SJSA1 (cell line): Measurements from ENCODE around the gene ZDHHC8. TPM values are rescaled to one million over a fixed set of nuclear protein-coding genes. Genes with fewer than 3 reads are reported as not detected.
"Not testable (repeated sequence)": the region's sequence is repeated elsewhere in the genome, so short reads cannot be mapped to it uniquely, and the experiment has no call there.

Experiments
- DNase-seq, 2 experiments: peaks; one replicate each; pipeline ENCODE4 v3.0.0-alpha.2; 2015 to 2020; ENCODE audit warnings: low spot score in 2 of 2, low read depth in 1 of 2
- H3K27ac ChIP-seq: fragments of 250-450 bp; sonication (Bioruptor Pico); 2 replicates; pipeline ENCODE4 v1.5.1; 2020; ENCODE audit warnings: mild to moderate bottlenecking, moderate library complexity
- H3K27me3 ChIP-seq: fragments of 250-450 bp; sonication (Bioruptor Pico); replicated peaks from 2 replicates; pipeline ENCODE4 v1.5.1; 2020; ENCODE audit warnings: mild to moderate bottlenecking, moderate library complexity
- H3K36me3 ChIP-seq: fragments of 250-450 bp; sonication (Bioruptor Pico); 2 replicates; pipeline ENCODE4 v1.5.1; 2020; ENCODE audit warnings: mild to moderate bottlenecking
- H3K4me1 ChIP-seq: fragments of 250-450 bp; sonication (Bioruptor Pico); replicated peaks from 2 replicates; pipeline ENCODE4 v1.6.1; 2021; ENCODE audit warnings: mild to moderate bottlenecking
- H3K4me3 ChIP-seq: fragments of 250-450 bp; sonication (Bioruptor Pico); 2 replicates; pipeline ENCODE4 v1.5.1; 2020; ENCODE audit warnings: mild to moderate bottlenecking
- H3K9me3 ChIP-seq: fragments of 250-450 bp; sonication (Bioruptor Pico); replicated peaks from 2 replicates; pipeline ENCODE4 v1.5.1; 2020; ENCODE audit warnings: mild to moderate bottlenecking
- total RNA-seq: library from RNA; depleted of rRNA; stranded (reverse); fragments of >200 nt; shearing (Covaris generic); gene quantifications from 2 replicates; pipeline ENCODE4 v1.2.3, GENCODE V29; 2014

Gene ZDHHC8
- total RNA-seq, 1 experiment from 2014 or later: 9.0 TPM

GRCh38 chr22:20156042-20156389 is 24.4 kb downstream of the ZDHHC8 start:
- Histone ChIP-seq H3K4me3 (no peak overlapping the region), H3K9me3 (no peaks in the 10 kb centered on the region), H3K27me3 (no peaks in the 10 kb centered on the region), H3K4me1 (peaks cover 16% of the 10 kb centered on the region), H3K36me3 (no peaks in the 10 kb centered on the region), H3K27ac (no peak overlapping the region)
- DNase-seq: no peak

DNA sequence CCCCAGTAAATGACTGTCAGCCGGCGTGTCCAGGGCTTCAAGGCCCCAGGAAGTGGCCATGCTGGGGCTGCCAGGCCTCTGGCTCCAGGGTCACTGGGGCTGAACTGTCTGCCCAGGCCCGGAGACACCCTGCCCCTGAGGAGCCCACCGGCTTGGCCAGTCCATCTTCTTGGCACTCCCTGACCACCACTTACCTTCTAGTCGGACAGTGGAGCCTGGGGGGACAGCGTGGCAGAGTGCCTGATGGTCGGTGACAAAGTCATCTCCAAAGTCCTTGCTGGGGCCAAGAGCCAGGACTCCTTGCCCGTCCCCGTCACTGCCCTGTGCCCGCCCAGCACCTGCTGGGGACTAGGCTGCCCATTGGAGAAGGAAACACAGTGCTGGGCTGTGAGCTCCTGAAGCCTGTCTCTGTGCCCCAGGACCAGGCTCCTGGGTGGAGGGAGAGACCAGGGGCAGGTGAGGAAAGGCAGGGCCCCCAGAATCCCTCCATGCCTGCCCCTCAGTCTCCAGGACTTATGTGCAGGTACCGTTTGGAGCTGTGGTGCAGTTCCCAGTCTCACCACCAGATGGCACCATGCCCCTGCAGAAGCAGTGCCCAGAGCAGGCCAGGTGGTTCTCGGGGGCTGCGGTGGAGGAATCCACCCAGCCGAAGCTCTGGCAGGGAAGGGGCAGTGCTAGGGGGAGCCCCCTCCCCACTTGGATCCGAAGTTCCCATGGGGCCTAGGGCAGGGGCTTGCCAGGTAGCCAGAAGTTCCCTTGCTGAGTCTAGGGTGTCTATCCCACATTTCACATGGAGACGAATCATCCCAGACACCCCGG is 25.2 kb downstream of the ZDHHC8 start:
- no peak overlapping the region for H3K4me3 ChIP-seq
- peak; percentile 72 to 80 for DNase-seq

GRCh38 chr22:20157430-20158183 is 26.0 kb downstream of the ZDHHC8 start:
- peaks cover 16% of the 10 kb centered on the region for H3K4me1 ChIP-seq
- no peak overlapping the region for H3K4me3 ChIP-seq
- H3K36me3 ChIP-seq: no peaks in the 10 kb centered on the region
- no peaks in the 10 kb centered on the region for H3K9me3 ChIP-seq
- no peaks in the 10 kb centered on the region for H3K27me3 ChIP-seq
- no peak for DNase-seq
- H3K27ac ChIP-seq: no peak overlapping the region

More for the DNA sequence above, 25.2 kb downstream of the ZDHHC8 start:
- Histone ChIP-seq H3K36me3 (no peaks in the 10 kb centered on the region), H3K27ac (no peak overlapping the region), H3K4me1 (peaks cover 16% of the 10 kb centered on the region), H3K27me3 (no peaks in the 10 kb centered on the region), H3K9me3 (no peaks in the 10 kb centered on the region)

DNA sequence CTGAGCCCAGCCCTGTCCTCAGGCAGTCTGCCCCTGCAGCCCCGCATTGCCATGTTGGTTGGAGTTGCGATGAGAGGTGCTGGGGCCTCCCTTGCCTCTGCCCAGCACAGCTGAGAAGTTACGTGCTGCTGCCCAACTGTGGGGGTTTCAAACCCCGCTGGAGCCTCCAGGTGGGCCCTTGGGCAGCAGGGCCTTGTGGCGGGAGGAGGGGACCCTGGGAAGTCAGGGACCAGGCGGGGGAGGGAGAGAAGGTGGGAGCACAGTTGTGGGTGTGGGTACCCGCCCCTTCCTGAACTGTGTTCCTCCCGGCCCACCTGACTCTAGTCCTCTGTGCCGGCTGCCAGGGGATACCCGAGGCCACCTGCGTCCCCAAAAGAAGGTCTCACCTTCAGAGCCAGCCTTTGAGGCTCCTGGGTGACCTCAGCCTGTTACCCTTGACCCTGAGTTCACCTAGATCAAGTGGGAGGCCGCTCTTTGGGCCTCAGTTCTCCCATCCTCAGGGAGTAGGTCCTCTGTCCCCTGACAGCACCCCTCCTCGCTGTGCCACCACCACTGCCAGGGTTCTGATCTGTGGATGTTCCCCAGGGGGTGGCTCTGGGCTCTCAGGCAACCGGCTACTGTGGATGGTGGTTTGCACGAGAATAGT is 26.9 kb downstream of the ZDHHC8 start:
- no peaks in the 10 kb centered on the region for H3K27me3 ChIP-seq
- no peak overlapping the region for H3K27ac ChIP-seq
- peaks cover 16% of the 10 kb centered on the region for H3K4me1 ChIP-seq
- no peak for DNase-seq
- no peak overlapping the region for H3K4me3 ChIP-seq
- H3K9me3 ChIP-seq: no peaks in the 10 kb centered on the region
- no peaks in the 10 kb centered on the region for H3K36me3 ChIP-seq

DNA sequence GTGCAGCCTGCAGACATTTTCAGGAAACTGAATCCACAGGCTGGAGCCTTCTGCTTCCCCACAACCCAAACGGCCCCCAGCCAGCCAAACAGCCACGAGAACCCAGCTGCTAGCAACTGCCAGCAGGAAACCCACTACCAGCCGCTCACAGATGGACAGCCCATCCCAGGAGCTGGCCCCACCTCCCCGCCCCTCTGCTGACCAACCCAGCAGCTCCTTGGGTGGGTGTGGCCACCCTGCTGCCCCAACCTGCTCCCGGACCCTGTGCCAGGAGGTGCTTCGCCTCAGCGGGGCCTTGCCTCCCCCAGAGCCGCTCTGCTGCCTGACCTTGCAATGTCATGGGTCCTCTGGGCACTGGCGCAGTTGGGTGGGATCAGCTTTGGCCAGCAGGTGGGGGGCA is 27.5 kb downstream of the ZDHHC8 start:
- Histone ChIP-seq H3K27ac (no peak overlapping the region), H3K4me1 (peaks cover 11% of the 10 kb centered on the region), H3K9me3 (no peaks in the 10 kb centered on the region), H3K36me3 (no peaks in the 10 kb centered on the region), H3K27me3 (no peaks in the 10 kb centered on the region), H3K4me3 (no peak overlapping the region)
- no peak for DNase-seq

- not testable (repeated sequence) for H3K27me3 ChIP-seq, H3K9me3 ChIP-seq, DNase-seq, H3K36me3 ChIP-seq, H3K4me3 ChIP-seq, H3K27ac ChIP-seq
- H3K4me1 ChIP-seq: peaks cover 11% of the 10 kb centered on the region
Measured at GRCh38 chr22:20159531-20159930, 27.9 kb downstream of the ZDHHC8 start.

DNA sequence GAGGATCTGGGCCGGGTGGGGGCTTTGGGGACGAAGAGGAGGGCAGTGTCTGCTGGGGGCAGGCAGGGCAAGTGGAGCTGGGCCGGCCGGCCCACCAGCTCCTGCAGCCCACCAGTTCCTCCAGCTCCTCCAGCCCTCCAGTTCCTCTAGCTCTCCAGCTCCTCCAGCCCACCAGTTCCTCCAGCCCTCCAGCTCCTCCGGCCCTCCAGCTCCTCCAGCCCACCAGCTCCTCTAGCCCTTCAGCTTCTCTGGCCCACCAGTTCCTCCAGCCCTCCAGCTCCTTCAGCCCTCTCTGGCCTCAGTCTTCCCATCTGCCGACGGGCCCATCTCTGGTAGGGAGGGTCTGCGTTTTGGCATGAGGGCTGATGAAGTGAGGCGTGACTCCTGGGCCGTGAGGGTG is 28.4 kb downstream of the ZDHHC8 start:
- H3K9me3 ChIP-seq: no peaks in the 10 kb centered on the region
- no peak overlapping the region for H3K4me3 ChIP-seq
- H3K27ac ChIP-seq: no peak overlapping the region
- H3K4me1 ChIP-seq: peaks cover 6% of the 10 kb centered on the region
- DNase-seq: no peak
- no peaks in the 10 kb centered on the region for H3K27me3 ChIP-seq
- no peaks in the 10 kb centered on the region for H3K36me3 ChIP-seq

- Histone ChIP-seq H3K9me3 (no peaks in the 10 kb centered on the region), H3K27me3 (no peaks in the 10 kb centered on the region), H3K4me1 (no peaks in the 10 kb centered on the region), H3K4me3 (no peak overlapping the region), H3K36me3 (no peaks in the 10 kb centered on the region), H3K27ac (no peak overlapping the region)
- DNase-seq: no peak
Measured at GRCh38 chr22:20164863-20165262, 33.3 kb downstream of the ZDHHC8 start.

DNA sequence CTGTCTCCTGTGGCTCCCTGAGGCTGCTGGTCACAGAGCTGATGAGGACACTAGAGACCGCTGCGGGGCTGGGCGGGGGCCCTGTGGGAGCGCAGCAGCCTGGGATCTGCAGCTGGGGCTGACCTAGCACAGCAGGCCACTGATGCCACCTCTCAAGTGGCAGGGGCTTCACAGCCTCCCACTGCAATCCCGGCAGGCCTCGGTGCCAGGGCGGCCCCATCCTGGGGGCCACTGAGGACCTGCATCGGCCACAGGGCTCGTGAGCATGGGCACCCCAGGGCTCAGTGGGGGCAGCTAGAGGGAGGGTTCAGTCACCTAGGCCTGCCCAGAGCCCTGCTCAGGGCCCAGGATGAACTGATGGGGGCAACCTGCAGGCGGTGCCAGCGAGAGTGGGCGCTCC is 33.8 kb downstream of the ZDHHC8 start:
- Histone ChIP-seq H3K9me3 (no peaks in the 10 kb centered on the region), H3K27me3 (no peaks in the 10 kb centered on the region), H3K4me1 (no peaks in the 10 kb centered on the region), H3K4me3 (no peak overlapping the region), H3K27ac (no peak overlapping the region), H3K36me3 (no peaks in the 10 kb centered on the region)
- no peak for DNase-seq

- Histone ChIP-seq H3K4me3 (no peak overlapping the region), H3K4me1 (no peaks in the 10 kb centered on the region), H3K36me3 (no peaks in the 10 kb centered on the region), H3K27me3 (no peaks in the 10 kb centered on the region), H3K9me3 (no peaks in the 10 kb centered on the region), H3K27ac (no peak overlapping the region)
- no peak for DNase-seq
Measured at GRCh38 chr22:20165913-20166312, 34.3 kb downstream of the ZDHHC8 start.

GRCh38 chr22:20166703-20167102 is 35.1 kb downstream of the ZDHHC8 start:
- Histone ChIP-seq H3K4me1 (no peaks in the 10 kb centered on the region), H3K27me3 (no peaks in the 10 kb centered on the region), H3K27ac (no peak overlapping the region), H3K4me3 (no peak overlapping the region), H3K36me3 (no peaks in the 10 kb centered on the region), H3K9me3 (no peaks in the 10 kb centered on the region)
- DNase-seq: no peak

DNA sequence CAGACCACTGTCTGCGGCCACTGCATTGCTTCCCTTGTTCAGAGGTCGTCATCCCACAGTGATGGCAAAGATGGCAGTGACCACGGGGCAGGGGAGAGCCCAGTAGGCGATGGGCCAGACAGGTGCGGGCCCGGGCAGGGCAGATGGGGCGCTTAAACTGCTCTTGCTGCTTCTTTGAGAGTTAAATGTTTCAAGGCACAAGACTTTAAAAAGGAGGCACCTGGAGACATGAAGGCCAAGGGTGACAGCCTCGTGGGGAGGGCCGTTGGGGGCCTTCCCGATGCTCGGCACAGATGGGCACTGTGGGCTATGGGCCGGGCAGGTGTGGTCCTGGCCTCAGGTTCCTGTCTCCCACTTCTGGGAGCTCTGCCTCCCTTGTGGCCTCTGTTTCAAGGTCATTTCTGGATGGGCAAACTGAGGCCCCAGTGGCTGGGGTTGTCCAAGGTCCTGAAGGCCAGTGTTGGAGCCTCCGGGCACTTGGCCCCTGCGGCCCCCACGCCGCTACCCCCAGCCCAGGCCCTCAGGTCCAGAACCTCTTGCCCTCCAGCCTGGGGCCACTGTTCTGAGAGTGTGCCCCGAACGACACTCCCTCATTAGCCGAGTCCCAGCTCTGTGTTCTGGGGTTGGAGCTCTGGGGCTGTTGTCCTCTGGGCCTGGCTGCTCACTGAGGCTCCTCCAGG is 36.2 kb downstream of the ZDHHC8 start:
- no peak for DNase-seq
- Histone ChIP-seq H3K27ac (no peak overlapping the region), H3K9me3 (no peaks in the 10 kb centered on the region), H3K4me1 (no peaks in the 10 kb centered on the region), H3K4me3 (no peak overlapping the region), H3K36me3 (no peaks in the 10 kb centered on the region), H3K27me3 (no peaks in the 10 kb centered on the region)

DNA sequence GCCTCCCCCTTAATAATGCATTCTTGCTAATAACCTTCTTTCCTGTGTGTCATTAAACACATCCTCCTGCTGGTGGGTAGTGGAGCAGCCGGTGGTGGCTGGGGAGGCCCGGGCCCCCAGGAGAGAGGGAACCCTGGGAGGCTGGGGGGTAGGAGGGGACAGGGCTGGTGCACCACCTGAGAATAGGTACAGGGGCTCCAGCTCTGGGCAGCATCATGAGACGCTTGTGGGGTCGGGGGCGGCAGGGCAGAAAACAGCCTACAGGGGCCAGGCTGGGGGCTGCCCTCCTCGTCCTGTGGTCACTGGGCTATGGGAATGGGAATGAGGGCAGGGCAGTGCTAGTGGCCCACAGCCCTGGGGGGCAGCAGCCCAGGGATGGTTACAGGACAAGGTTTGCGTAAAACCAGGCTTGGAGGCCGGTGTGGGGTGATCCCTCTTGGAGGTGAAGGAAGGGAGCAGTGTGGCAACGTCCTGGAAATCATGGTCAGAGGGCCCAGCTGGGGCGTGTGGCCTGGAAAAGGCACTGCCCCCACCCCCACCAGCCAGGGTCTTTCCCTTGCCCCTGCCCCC is 37.7 kb downstream of the ZDHHC8 start:
- no peak for DNase-seq
- no peak overlapping the region for H3K4me3 ChIP-seq

More for the DNA sequence above, 37.7 kb downstream of the ZDHHC8 start:
- no peaks in the 10 kb centered on the region for H3K36me3 ChIP-seq
- no peaks in the 10 kb centered on the region for H3K4me1 ChIP-seq
- H3K27ac ChIP-seq: no peak overlapping the region
- H3K9me3 ChIP-seq: no peaks in the 10 kb centered on the region
- H3K27me3 ChIP-seq: peaks cover 11% of the 10 kb centered on the region; the same call in 1 of the 2 replicates
